Choroid plexus epithelial cell (primary cell): ENCODE measurements around the gene GLIPR1L2.

Source experiments
- DNase-seq: peaks from one replicate; pipeline ENCODE4 v3.0.0-alpha.2; 2010; ENCODE audit warnings: low read depth
- H3K4me3 ChIP-seq: 2 replicates; pipeline ENCODE4 v1.5.1; 2011; ENCODE audit warnings: low read depth, mild to moderate bottlenecking, control low read depth, low read length, moderate library complexity
- TF ChIP-seq, protein P1 (sequence below): conservative IDR thresholded peaks from 2 replicates; pipeline ENCODE4 v1.5.1; 2011; ENCODE audit warnings: low read depth, mild to moderate bottlenecking, control low read depth, inconsistent platforms, low read length, moderate library complexity

GLIPR1L2 gene

GRCh38 chr12:75389706-75390105 lies 1.2 kb upstream of the GLIPR1L2 start:
- no peak for DNase-seq
- TF ChIP-seq, protein P1, sequence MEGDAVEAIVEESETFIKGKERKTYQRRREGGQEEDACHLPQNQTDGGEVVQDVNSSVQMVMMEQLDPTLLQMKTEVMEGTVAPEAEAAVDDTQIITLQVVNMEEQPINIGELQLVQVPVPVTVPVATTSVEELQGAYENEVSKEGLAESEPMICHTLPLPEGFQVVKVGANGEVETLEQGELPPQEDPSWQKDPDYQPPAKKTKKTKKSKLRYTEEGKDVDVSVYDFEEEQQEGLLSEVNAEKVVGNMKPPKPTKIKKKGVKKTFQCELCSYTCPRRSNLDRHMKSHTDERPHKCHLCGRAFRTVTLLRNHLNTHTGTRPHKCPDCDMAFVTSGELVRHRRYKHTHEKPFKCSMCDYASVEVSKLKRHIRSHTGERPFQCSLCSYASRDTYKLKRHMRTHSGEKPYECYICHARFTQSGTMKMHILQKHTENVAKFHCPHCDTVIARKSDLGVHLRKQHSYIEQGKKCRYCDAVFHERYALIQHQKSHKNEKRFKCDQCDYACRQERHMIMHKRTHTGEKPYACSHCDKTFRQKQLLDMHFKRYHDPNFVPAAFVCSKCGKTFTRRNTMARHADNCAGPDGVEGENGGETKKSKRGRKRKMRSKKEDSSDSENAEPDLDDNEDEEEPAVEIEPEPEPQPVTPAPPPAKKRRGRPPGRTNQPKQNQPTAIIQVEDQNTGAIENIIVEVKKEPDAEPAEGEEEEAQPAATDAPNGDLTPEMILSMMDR = no peak
- no peak overlapping the region for H3K4me3 ChIP-seq

- DNase-seq = no peak
- peak overlapping the region; percentile 80 for H3K4me3 ChIP-seq
- TF ChIP-seq, protein P1 = no peak
Observed at GRCh38 chr12:75390156-75390898, 562 bp upstream of the GLIPR1L2 start.

DNA sequence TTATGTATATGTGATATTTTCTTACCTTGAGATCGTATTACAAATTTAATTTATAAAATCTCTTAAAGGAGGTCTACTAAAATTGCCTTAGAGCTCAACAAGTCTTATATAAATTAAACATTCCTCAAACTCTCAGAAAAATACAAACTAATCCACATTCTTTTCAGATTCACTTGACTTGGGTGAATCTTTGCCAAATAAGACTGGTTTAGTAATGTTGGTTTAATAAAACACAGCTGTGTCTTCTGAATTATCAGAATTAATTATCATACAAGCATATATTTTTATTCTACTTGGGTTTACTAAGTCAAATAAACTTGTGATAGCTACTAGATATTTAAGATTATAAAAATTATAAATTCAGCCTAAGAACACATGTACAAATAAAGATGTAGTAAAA lies 13.3 kb downstream of the GLIPR1L2 start:
- no peak for DNase-seq
- TF ChIP-seq, protein P1 = no peak
- no peak overlapping the region for H3K4me3 ChIP-seq

DNA sequence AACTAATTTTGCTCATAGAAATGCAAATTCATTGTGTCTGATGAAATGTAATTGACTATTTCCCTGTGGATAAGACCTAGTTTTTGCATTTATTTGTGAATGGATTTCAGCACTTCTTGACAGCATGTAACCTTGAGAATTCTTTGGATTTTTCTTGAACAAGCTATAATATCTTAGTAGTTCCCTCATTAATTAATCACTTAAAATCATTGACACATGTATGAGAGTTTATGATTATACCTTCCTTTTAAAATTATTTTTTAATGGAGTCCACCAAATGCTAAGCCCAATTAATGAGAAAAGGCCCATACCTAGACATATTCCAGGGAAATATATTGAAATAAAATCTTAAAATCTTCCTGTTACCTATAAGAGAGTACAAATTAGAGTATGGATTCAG lies 16.8 kb downstream of the GLIPR1L2 start:
- H3K4me3 ChIP-seq = no peak overlapping the region
- TF ChIP-seq, protein P1 = no peak
- no peak for DNase-seq

DNA sequence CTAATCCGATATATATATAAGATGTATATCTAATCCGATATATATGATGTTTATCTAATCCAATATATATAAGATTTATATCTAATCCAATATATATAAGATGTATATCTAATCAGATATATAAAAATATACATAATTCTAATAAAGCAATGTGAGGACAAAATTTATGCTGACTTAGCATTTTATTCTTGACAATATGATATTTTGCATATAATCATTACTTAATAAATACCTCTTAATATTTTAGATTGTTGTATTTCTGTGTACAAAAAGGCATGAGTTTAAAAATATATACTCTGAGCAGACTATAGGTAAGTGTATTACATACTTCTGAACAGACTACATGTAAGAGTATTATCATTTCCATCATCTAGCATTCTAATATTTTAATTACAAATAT lies 18.9 kb downstream of the GLIPR1L2 start:
- no peak overlapping the region for H3K4me3 ChIP-seq
- TF ChIP-seq, protein P1 = no peak
- no peak for DNase-seq

- H3K4me3 ChIP-seq = no peak overlapping the region
- DNase-seq = no peak
- TF ChIP-seq, protein P1 = no peak
Observed at GRCh38 chr12:75414671-75415070, 23.8 kb downstream of the GLIPR1L2 start.

DNA sequence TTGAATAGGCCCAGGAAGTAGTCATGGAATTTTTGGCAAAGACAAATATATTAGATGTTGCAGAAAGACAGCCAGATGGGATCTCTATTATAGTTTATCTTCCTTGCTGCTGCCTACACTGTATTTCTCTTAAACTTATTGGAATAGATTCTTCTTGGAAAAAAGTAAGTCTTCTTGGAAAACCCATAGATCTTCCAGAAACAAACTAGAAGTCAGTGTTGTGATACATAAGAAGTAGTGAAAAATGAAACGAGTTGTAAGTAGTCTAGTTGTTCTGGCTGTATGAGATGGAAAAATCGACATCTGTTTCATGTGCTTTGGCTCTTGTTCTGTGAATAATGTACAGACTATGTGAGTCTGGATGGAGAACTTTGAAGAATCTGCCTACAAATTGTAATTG lies 29.0 kb downstream of the GLIPR1L2 start:
- no peak overlapping the region for H3K4me3 ChIP-seq
- TF ChIP-seq, protein P1 = no peak
- DNase-seq = no peak
